Trophoblast cell (in vitro differentiated cells and primary cell): ENCODE measurements around the gene OPTC.

Source experiments
- DNase-seq, 2 donors: peaks; one replicate each; pipeline ENCODE4 v3.0.0-alpha.2; 2016
- H2AFZ ChIP-seq: 2 replicates; pipeline ENCODE4 v1.6.1; 2013; ENCODE audit warnings: low read length, moderate library complexity, mild to moderate bottlenecking; ENCODE audit not compliant: insufficient read depth, poor library complexity
- H2AK5ac ChIP-seq: 2 replicates; pipeline ENCODE4 v1.6.1; 2013; ENCODE audit warnings: mild to moderate bottlenecking, low read length
- H2BK120ac ChIP-seq: 2 replicates; pipeline ENCODE4 v1.6.1; 2013; ENCODE audit warnings: low read length, mild to moderate bottlenecking, moderate library complexity; ENCODE audit not compliant: insufficient read depth, poor library complexity
- H2BK12ac ChIP-seq: 2 replicates; pipeline ENCODE4 v1.6.1; 2013; ENCODE audit warnings: mild to moderate bottlenecking, low read length, moderate library complexity
- H2BK5ac ChIP-seq: 2 replicates; pipeline ENCODE4 v1.6.1; 2013; ENCODE audit warnings: low read length, low read depth, moderate library complexity, mild to moderate bottlenecking; ENCODE audit not compliant: poor library complexity
- H3K14ac ChIP-seq: 2 replicates; pipeline ENCODE4 v1.6.1; 2013; ENCODE audit warnings: mild to moderate bottlenecking, low read length
- H3K18ac ChIP-seq: 2 replicates; pipeline ENCODE4 v1.6.1; 2013; ENCODE audit warnings: mild to moderate bottlenecking, low read length
- H3K23ac ChIP-seq: 2 replicates; pipeline ENCODE4 v1.6.1; 2013; ENCODE audit warnings: low read length
- H3K27ac ChIP-seq: 2 replicates; pipeline ENCODE4 v1.5.1; 2013; ENCODE audit warnings: low read depth, mild to moderate bottlenecking, inconsistent platforms, low read length, moderate library complexity
- H3K27me3 ChIP-seq: 2 replicates; pipeline ENCODE4 v1.6.1; 2013; ENCODE audit warnings: inconsistent platforms, mild to moderate bottlenecking, low read length, moderate library complexity; ENCODE audit not compliant: insufficient read depth
- H3K36me3 ChIP-seq, 2 experiments: 1 replicate in 1 of 2; 2 replicates in 1 of 2; pipeline ENCODE4 v1.6.1; 2013; ENCODE audit warnings: low read length in 2 of 2, mild to moderate bottlenecking in 2 of 2, moderate library complexity in 1 of 2; ENCODE audit not compliant: insufficient read depth in 2 of 2, control insufficient read depth in 1 of 2
- H3K4ac ChIP-seq: 2 replicates; pipeline ENCODE4 v1.6.1; 2013; ENCODE audit warnings: low read depth, mild to moderate bottlenecking, low read length, moderate library complexity
- H3K4me1 ChIP-seq, 2 experiments: 1 replicate in 1 of 2; 2 replicates in 1 of 2; pipeline ENCODE4 v1.6.1; 2013; ENCODE audit warnings: low read length in 2 of 2, mild to moderate bottlenecking in 2 of 2, moderate library complexity in 1 of 2; ENCODE audit not compliant: insufficient read depth in 2 of 2, control insufficient read depth in 1 of 2
- H3K4me2 ChIP-seq: 2 replicates; pipeline ENCODE4 v1.6.1; 2013; ENCODE audit warnings: inconsistent platforms, mild to moderate bottlenecking, low read length, moderate library complexity
- H3K4me3 ChIP-seq: 2 replicates; pipeline ENCODE4 v1.5.1; 2013; ENCODE audit warnings: mild to moderate bottlenecking, low read depth, low read length, inconsistent platforms
- H3K79me1 ChIP-seq: one replicate; pipeline ENCODE4 v1.6.1; 2013; ENCODE audit warnings: low read length
- H3K79me2 ChIP-seq: 2 replicates; pipeline ENCODE4 v1.6.1; 2013; ENCODE audit warnings: low read length, mild to moderate bottlenecking; ENCODE audit not compliant: control insufficient read depth, insufficient read depth, poor library complexity
- H3K9ac ChIP-seq: 2 replicates; pipeline ENCODE4 v1.6.1; 2013; ENCODE audit warnings: mild to moderate bottlenecking, low read length
- H3K9me3 ChIP-seq: 2 replicates; pipeline ENCODE4 v1.6.1; 2013; ENCODE audit warnings: low read depth, mild to moderate bottlenecking, control low read depth, inconsistent platforms, low read length; ENCODE audit not compliant: insufficient read depth
- H4K12ac ChIP-seq: 2 replicates; pipeline ENCODE4 v1.6.1; 2013; ENCODE audit warnings: low read depth, mild to moderate bottlenecking, low read length, moderate library complexity
- H4K8ac ChIP-seq: 2 replicates; pipeline ENCODE4 v1.6.1; 2013; ENCODE audit warnings: low read depth, mild to moderate bottlenecking, low read length, moderate library complexity
- H4K91ac ChIP-seq: one replicate; pipeline ENCODE4 v1.6.1; 2013; ENCODE audit warnings: low read depth, mild to moderate bottlenecking, low read length, moderate library complexity
- WGBS: extraction: QIAGEN DNeasy Blood & Tissue Kit; methylation state at CpG from one replicate; pipeline ENCODE4 v1.1.7; 2013; ENCODE audit warnings: missing lambda C conversion rate; ENCODE audit not compliant: insufficient read length, insufficient coverage; ENCODE audit errors: extremely low coverage; 5-methylcytosine and 5-hydroxymethylcytosine counted together

Gene OPTC

DNA sequence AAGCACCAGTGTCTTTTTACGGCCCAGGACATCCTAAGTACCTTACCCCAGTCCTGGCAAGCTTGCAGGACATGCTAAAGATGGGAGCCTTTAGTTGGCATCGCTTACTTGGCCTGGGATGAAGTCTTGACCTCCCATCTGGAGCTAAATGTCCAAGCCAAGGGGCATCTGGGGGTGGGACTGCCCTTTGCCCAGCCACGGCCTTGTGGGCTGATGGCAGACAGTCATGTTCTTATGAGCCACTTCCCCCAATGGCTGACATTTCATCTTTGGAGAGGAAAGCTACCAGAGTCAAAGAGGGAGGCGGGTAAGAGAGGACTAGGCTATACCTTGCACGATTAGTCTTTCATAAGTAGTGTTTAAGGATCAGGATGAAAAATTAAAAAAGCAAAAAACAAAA lies 32.2 kb downstream of the OPTC start:
- H4K12ac ChIP-seq = no peak overlapping the region
- H2BK120ac ChIP-seq = peak overlapping the region; percentile 54
- WGBS = no CpG with 5 or more reads among the region's 5 CpGs
- peak overlapping the region; percentile 38 for H2AK5ac ChIP-seq
- H4K8ac ChIP-seq = peak overlapping the region; percentile 46
- peak overlapping the region; percentile 39 for H3K4ac ChIP-seq
- H3K9me3 ChIP-seq = no peaks in the 10 kb centered on the region
- H3K18ac ChIP-seq = peak overlapping the region; percentile 54
- H4K91ac ChIP-seq = peak overlapping the region; percentile 72
- H3K4me1 ChIP-seq = peaks cover 13 to 14% of the 10 kb centered on the region in 2 experiments
- no peaks in the 10 kb centered on the region for H3K27me3 ChIP-seq
- no peak overlapping the region for H3K4me3 ChIP-seq
- H2AFZ ChIP-seq = no peak overlapping the region
- H3K79me1 ChIP-seq = peaks cover 28% of the 10 kb centered on the region
- H3K36me3 ChIP-seq = no peaks in the 10 kb centered on the region
- peak overlapping the region; percentile 74 for H3K14ac ChIP-seq
- no peak overlapping the region for H3K23ac ChIP-seq
- no peak for DNase-seq
- no peak overlapping the region for H3K9ac ChIP-seq
- peak overlapping the region; percentile 58 for H2BK12ac ChIP-seq
- H3K4me2 ChIP-seq = no peak overlapping the region
- H3K27ac ChIP-seq = no peak overlapping the region
- H3K79me2 ChIP-seq = no peaks in the 10 kb centered on the region
- peak overlapping the region; percentile 2 for H2BK5ac ChIP-seq

DNA sequence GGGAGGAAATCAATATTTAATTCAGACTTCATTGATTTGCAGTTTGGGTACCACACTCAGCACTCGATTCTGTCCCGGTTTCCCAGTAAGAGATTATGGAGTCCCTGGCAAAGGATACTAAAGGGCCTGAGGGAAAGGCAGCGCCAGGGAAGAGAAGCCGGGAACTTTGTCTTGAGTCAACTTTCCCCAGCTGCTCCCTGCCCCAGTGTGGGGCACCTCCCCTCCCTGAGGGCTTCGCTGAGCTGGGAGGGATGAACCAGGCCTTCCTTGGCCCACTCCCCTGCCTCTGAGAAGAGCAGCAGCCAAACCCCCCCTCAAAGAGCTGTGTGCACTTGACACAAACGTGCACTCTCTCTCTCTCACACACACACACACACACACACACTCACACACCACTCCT lies 32.6 kb downstream of the OPTC start:
- no peaks in the 10 kb centered on the region for H3K79me2 ChIP-seq
- peak; percentile 34 to 54 for DNase-seq
- H3K9me3 ChIP-seq = no peaks in the 10 kb centered on the region
- H2BK5ac ChIP-seq = no peak overlapping the region
- no peak overlapping the region for H4K12ac ChIP-seq
- no peak overlapping the region for H3K4me2 ChIP-seq
- H3K9ac ChIP-seq = no peak overlapping the region
- H2BK120ac ChIP-seq = peak overlapping the region; percentile 2
- H3K27me3 ChIP-seq = no peaks in the 10 kb centered on the region
- no peak overlapping the region for H3K4ac ChIP-seq
- no peak overlapping the region for H3K27ac ChIP-seq
- peak overlapping the region; percentile 27 for H4K91ac ChIP-seq
- H3K79me1 ChIP-seq = peaks cover 26% of the 10 kb centered on the region
- H3K4me1 ChIP-seq = peaks cover 10 to 12% of the 10 kb centered on the region in 2 experiments
- peak overlapping the region; percentile 21 for H2AK5ac ChIP-seq
- H3K36me3 ChIP-seq = no peaks in the 10 kb centered on the region
- no peak overlapping the region for H3K4me3 ChIP-seq
- H3K14ac ChIP-seq = peak overlapping the region; percentile 10
- no peak overlapping the region for H2AFZ ChIP-seq
- peak overlapping the region; percentile 93 for H3K23ac ChIP-seq
- peak overlapping the region; percentile 31 for H2BK12ac ChIP-seq
- no CpG with 5 or more reads among the region's 6 CpGs for WGBS
- H3K18ac ChIP-seq = peak overlapping the region; percentile 11
- peak overlapping the region; percentile 19 for H4K8ac ChIP-seq

DNA sequence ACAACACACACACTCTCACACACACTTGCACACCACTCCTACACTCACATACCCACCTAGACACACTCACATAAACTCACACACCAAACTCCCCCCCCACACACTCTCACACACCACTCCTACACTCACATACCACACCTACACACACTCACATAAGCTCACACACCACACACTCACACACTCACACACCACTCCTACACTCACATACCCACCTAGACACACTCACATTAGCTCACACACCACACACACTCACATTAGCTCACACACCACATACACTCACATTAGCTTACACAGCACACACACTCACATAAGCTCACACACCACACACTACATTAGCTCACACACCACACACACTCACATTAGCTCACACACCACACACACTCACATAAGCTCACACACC lies 33.1 kb downstream of the OPTC start:
- Histone ChIP-seq H3K36me3 (no peaks in the 10 kb centered on the region), H3K9ac (no peak overlapping the region), H2BK5ac (no peak overlapping the region), H4K91ac (peak overlapping the region; percentile 27), H3K79me2 (no peaks in the 10 kb centered on the region), H2BK120ac (peak overlapping the region; percentile 2), H2AK5ac (peak overlapping the region; percentile 8), H3K9me3 (no peaks in the 10 kb centered on the region), H4K8ac (no peak overlapping the region), H3K4me2 (no peak overlapping the region), H3K4ac (no peak overlapping the region), H3K18ac (peak overlapping the region; percentile 11), H4K12ac (no peak overlapping the region), H3K79me1 (peaks cover 22% of the 10 kb centered on the region), H3K14ac (peak overlapping the region; percentile 10), H3K27ac (no peak overlapping the region), H3K4me3 (no peak overlapping the region), H2BK12ac (peak overlapping the region; percentile 31), H3K4me1 (peaks cover 10% of the 10 kb centered on the region in 2 experiments), H3K27me3 (no peaks in the 10 kb centered on the region), H2AFZ (no peak overlapping the region), H3K23ac (peak overlapping the region; percentile 93)
- DNase-seq = no peak

DNA sequence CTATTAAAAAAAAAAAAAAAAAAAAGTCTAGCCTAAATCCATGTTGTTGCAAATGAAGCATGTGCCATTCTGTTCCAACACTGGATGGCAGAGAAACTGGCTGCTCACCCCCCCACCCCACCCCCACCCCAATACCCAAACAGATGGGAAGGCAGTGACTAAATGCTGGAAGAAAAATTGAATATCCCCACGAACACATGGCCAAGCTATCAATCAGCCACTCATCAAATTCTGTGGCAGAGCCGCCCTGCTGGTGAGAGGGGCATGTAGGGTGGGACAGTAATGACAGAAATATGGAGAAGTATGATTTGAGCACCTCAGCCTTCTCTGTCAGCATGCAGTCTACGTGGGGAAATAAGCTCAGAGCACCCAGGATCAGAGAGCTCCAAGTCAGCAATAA lies 34.1 kb downstream of the OPTC start:
- Histone ChIP-seq H2AK5ac (no peak overlapping the region), H3K4me3 (no peak overlapping the region), H4K91ac (peak overlapping the region; percentile 53), H3K4me1 (peaks cover 10% of the 10 kb centered on the region in 2 experiments), H2BK12ac (peak overlapping the region; percentile 23), H3K9ac (no peak overlapping the region), H3K23ac (no peak overlapping the region), H2AFZ (no peak overlapping the region), H3K79me2 (no peaks in the 10 kb centered on the region), H3K27me3 (no peaks in the 10 kb centered on the region), H4K8ac (no peak overlapping the region), H3K9me3 (no peaks in the 10 kb centered on the region), H3K79me1 (peaks cover 20% of the 10 kb centered on the region), H3K36me3 (no peaks in the 10 kb centered on the region), H4K12ac (no peak overlapping the region), H2BK5ac (no peak overlapping the region), H3K14ac (no peak overlapping the region), H3K4me2 (no peak overlapping the region), H2BK120ac (no peak overlapping the region), H3K27ac (no peak overlapping the region), H3K4ac (no peak overlapping the region), H3K18ac (no peak overlapping the region)
- no peak for DNase-seq
- no CpG with 5 or more reads among the region's 3 CpGs for WGBS
